ENCODE measurements around the gene PRRC2C.

- TF ChIP-seq, protein P1, sequence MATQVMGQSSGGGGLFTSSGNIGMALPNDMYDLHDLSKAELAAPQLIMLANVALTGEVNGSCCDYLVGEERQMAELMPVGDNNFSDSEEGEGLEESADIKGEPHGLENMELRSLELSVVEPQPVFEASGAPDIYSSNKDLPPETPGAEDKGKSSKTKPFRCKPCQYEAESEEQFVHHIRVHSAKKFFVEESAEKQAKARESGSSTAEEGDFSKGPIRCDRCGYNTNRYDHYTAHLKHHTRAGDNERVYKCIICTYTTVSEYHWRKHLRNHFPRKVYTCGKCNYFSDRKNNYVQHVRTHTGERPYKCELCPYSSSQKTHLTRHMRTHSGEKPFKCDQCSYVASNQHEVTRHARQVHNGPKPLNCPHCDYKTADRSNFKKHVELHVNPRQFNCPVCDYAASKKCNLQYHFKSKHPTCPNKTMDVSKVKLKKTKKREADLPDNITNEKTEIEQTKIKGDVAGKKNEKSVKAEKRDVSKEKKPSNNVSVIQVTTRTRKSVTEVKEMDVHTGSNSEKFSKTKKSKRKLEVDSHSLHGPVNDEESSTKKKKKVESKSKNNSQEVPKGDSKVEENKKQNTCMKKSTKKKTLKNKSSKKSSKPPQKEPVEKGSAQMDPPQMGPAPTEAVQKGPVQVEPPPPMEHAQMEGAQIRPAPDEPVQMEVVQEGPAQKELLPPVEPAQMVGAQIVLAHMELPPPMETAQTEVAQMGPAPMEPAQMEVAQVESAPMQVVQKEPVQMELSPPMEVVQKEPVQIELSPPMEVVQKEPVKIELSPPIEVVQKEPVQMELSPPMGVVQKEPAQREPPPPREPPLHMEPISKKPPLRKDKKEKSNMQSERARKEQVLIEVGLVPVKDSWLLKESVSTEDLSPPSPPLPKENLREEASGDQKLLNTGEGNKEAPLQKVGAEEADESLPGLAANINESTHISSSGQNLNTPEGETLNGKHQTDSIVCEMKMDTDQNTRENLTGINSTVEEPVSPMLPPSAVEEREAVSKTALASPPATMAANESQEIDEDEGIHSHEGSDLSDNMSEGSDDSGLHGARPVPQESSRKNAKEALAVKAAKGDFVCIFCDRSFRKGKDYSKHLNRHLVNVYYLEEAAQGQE (IDR thresholded peaks at IDR 0.05; ENCODE audit: insufficient read depth in 1 of 2, low read depth in 2 of 2, low read length in 2 of 2) = no peak
- TF ChIP-seq FOXP2 (optimal IDR thresholded peaks at IDR 0.05; ENCODE audit: borderline replicate concordance, extremely low read depth, extremely low read length, insufficient read depth) (no peak), POLR2AphosphoS5 (IDR thresholded peaks at IDR 0.05; ENCODE audit: low read depth, low read length) (no peak), TAF1 (IDR thresholded peaks at IDR 0.05; ENCODE audit: borderline replicate concordance, insufficient read depth, low read length) (no peak)
Observed at GRCh38 chr1:171570295-171570694, 85.0 kb downstream of the PRRC2C start.

Measured in PFSK-1 (cell line).